ENCODE measurements around the gene PYGB. TPM values are rescaled to one million over a fixed set of nuclear protein-coding genes. Genes with fewer than 3 reads are reported as not detected.

PYGB gene
- total and polyA plus RNA-seq, 2 donors (not counting 1 experiment from before 2014, with no cell fraction given): 22.5 to 30.6 TPM

DNA sequence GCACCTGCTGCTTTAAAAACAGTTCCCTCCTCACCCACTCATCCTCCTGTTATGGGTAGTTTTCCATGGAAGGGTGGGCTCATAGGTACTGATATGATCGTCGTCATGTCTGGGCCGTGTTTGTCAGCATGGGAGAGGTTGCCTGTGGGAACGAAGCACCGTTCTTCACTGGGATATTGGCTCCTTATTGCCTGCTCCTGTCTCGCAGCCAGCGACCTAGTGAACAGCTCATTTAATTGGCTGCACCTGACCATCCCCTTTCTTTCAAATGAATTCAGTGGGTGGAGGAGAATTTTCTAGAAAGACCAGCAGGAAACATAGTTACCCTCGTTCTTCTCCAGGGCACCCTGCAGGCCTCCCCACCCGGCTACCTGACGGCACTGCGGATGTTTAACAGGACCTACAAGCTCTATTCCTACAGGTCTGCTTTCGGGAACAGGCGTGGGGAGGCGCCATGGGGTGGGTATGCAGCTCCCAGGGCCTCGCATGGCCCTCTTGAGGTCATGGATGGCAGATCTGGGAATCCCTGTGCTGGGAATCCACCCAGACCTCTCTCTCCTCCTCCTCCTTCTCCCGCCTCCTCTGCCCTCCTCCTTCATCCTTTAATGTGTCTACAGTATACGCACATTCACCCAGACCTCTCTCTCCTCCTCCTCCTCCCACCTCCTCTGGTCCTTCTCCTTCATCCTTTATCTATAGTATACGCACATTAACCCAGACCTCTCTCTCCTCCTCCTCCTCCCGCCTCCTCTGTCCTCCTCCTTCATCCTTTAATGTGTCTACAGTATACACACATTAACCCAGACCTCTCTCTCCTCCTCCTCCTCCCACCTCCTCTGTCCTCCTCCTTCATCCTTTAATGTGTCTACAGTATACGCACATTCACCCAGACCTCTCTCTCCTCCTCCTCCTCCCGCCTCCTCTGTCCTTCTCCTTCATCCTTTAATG, 30.4 kb upstream of the PYGB start:
- Histone ChIP-seq H3K36me3 (replicated peaks in 1 of 2; ENCODE audit: control extremely low read depth in 1 of 2, control insufficient read depth in 1 of 2, extremely low read depth in 1 of 2, insufficient read depth in 2 of 2, low read length in 1 of 2) (peaks cover 4 to 23% of the 10 kb centered on the region in 2 experiments), H3K79me2 (ENCODE audit: control insufficient read depth, insufficient read depth, low read length) (no peaks in the 10 kb centered on the region), H3K27ac (ENCODE audit: low read length in 2 of 2) (no peak overlapping the region), H3K4me3 (ENCODE audit: control extremely low read depth in 1 of 5, extremely low read depth in 1 of 5, insufficient read depth in 1 of 5, low read depth in 2 of 5, low read length in 4 of 5) (no peak overlapping the region), H3K4me1 (ENCODE audit: control insufficient read depth in 2 of 2, insufficient read depth in 2 of 2, low read length in 2 of 2) (no peaks in the 10 kb centered on the region), H3K4me2 (replicated peaks; ENCODE audit: low read depth, low read length, poor library complexity, severe bottlenecking) (no peak overlapping the region), H4K20me1 (ENCODE audit: control insufficient read depth, insufficient read depth, low read length, poor library complexity, severe bottlenecking) (no peaks in the 10 kb centered on the region), H3K9ac (ENCODE audit: low read length) (no peak overlapping the region), H3K27me3 (replicated peaks in 1 of 4; ENCODE audit: control extremely low read depth in 1 of 4, control insufficient read depth in 3 of 4, insufficient read depth in 4 of 4, low read length in 3 of 4) (no peaks in the 10 kb centered on the region), H3K9me3 (ENCODE audit: control extremely low read depth in 1 of 3, control insufficient read depth in 2 of 3, insufficient read depth in 1 of 3, low read length in 2 of 3) (no peaks in the 10 kb centered on the region), H2AFZ (ENCODE audit: insufficient read depth, low read depth, low read length, poor library complexity, severe bottlenecking) (no peak overlapping the region)
- TF ChIP-seq, protein P1, sequence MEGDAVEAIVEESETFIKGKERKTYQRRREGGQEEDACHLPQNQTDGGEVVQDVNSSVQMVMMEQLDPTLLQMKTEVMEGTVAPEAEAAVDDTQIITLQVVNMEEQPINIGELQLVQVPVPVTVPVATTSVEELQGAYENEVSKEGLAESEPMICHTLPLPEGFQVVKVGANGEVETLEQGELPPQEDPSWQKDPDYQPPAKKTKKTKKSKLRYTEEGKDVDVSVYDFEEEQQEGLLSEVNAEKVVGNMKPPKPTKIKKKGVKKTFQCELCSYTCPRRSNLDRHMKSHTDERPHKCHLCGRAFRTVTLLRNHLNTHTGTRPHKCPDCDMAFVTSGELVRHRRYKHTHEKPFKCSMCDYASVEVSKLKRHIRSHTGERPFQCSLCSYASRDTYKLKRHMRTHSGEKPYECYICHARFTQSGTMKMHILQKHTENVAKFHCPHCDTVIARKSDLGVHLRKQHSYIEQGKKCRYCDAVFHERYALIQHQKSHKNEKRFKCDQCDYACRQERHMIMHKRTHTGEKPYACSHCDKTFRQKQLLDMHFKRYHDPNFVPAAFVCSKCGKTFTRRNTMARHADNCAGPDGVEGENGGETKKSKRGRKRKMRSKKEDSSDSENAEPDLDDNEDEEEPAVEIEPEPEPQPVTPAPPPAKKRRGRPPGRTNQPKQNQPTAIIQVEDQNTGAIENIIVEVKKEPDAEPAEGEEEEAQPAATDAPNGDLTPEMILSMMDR (IDR thresholded peaks at IDR 0.05): no peak
- TF ChIP-seq EZH2 (IDR thresholded peaks at IDR 0.05; ENCODE audit: borderline replicate concordance, insufficient read depth, low read depth, low read length, poor library complexity, severe bottlenecking): no peak
- no peak overlapping the region for H3K27ac Mint-ChIP-seq
- H3K27me3 Mint-ChIP-seq: no peaks in the 10 kb centered on the region
- ChIA-PET CTCF (no interaction called here), POLR2A (no interaction called here)
- H3K9me3 Mint-ChIP-seq (ENCODE audit: insufficient read depth): no peaks in the 10 kb centered on the region
- WGBS (ENCODE audit: insufficient coverage): 99% methylated on average over 18 of the region's 21 CpGs
- H3K4me1 Mint-ChIP-seq: no peaks in the 10 kb centered on the region
- no peak for ATAC-seq (ENCODE audit: low read depth)
- intact Hi-C loops (cut with micrococcal nuclease): no loop called here
- DNase-seq: no peak
- H3K4me3 Mint-ChIP-seq: no peak overlapping the region

DNA sequence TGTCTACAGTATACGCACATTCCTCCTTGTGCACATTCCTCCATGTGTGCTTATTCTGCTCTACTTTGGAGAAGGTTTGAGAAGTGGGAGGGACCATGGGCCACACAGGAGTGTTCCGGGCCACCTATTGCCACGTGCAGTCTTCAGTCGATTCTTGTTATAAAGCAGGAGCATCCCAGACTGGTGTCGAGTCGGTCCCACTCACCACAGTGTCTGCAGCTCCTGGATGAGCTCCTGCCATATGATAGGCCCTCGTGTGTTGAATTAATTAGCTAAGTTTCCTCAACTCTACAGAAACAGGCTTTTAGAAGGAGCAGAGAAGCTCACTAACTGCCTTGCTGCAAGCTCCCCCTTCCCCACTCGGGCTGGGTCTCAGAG, 29.8 kb upstream of the PYGB start:
- H3K4me3 Mint-ChIP-seq: no peak overlapping the region
- no peak overlapping the region for H3K4me3 ChIP-seq (ENCODE audit: control extremely low read depth in 1 of 5, extremely low read depth in 1 of 5, insufficient read depth in 1 of 5, low read depth in 2 of 5, low read length in 4 of 5)

More for the DNA sequence above, 29.8 kb upstream of the PYGB start:
- Histone ChIP-seq H3K4me1 (ENCODE audit: control insufficient read depth in 2 of 2, insufficient read depth in 2 of 2, low read length in 2 of 2) (no peaks in the 10 kb centered on the region), H4K20me1 (ENCODE audit: control insufficient read depth, insufficient read depth, low read length, poor library complexity, severe bottlenecking) (no peaks in the 10 kb centered on the region), H3K79me2 (ENCODE audit: control insufficient read depth, insufficient read depth, low read length) (no peaks in the 10 kb centered on the region), H3K36me3 (replicated peaks in 1 of 2; ENCODE audit: control extremely low read depth in 1 of 2, control insufficient read depth in 1 of 2, extremely low read depth in 1 of 2, insufficient read depth in 2 of 2, low read length in 1 of 2) (peaks cover 4 to 22% of the 10 kb centered on the region in 2 experiments), H3K27ac (ENCODE audit: low read length in 2 of 2) (no peak overlapping the region), H3K4me2 (replicated peaks; ENCODE audit: low read depth, low read length, poor library complexity, severe bottlenecking) (no peak overlapping the region), H3K9me3 (ENCODE audit: control extremely low read depth in 1 of 3, control insufficient read depth in 2 of 3, insufficient read depth in 1 of 3, low read length in 2 of 3) (no peaks in the 10 kb centered on the region), H3K27me3 (replicated peaks in 1 of 4; ENCODE audit: control extremely low read depth in 1 of 4, control insufficient read depth in 3 of 4, insufficient read depth in 4 of 4, low read length in 3 of 4) (no peaks in the 10 kb centered on the region), H3K9ac (ENCODE audit: low read length) (no peak overlapping the region), H2AFZ (ENCODE audit: insufficient read depth, low read depth, low read length, poor library complexity, severe bottlenecking) (no peak overlapping the region)
- no peak for TF ChIP-seq EZH2 (IDR thresholded peaks at IDR 0.05; ENCODE audit: borderline replicate concordance, insufficient read depth, low read depth, low read length, poor library complexity, severe bottlenecking)
- TF ChIP-seq, protein P1 (IDR thresholded peaks at IDR 0.05): no peak
- ATAC-seq (ENCODE audit: low read depth) (no peak), DNase-seq (no peak)
- ChIA-PET CTCF (no interaction called here), POLR2A (no interaction called here)
- Mint-ChIP-seq H3K27ac (no peak overlapping the region), H3K4me1 (no peaks in the 10 kb centered on the region), H3K27me3 (no peaks in the 10 kb centered on the region), H3K9me3 (ENCODE audit: insufficient read depth) (no peaks in the 10 kb centered on the region)
- WGBS (ENCODE audit: insufficient coverage): 92% methylated on average over 1 of the region's 8 CpGs
- intact Hi-C loops (cut with micrococcal nuclease): no loop called here

Measured in B cell (primary cell).